GM11168 (cell line): ENCODE measurements around the gene KCNIP4.

Experiments used
- in situ Hi-C: fragments of 300-500 bp; cut with MboI; formaldehyde crosslinking; loops from one replicate; pipeline ENCODE4 v1.12.0; 2022; ENCODE audit warnings: low sequenced_read_pairs; ENCODE audit not compliant: unreplicated experiment

The KCNIP4 gene

GRCh38 chr4:21710179-21710835 is 238.3 kb downstream of the KCNIP4 start:
- in situ Hi-C loops, result no loop called here

GRCh38 chr4:21709761-21710160 is 238.8 kb downstream of the KCNIP4 start:
- in situ Hi-C loops, result no loop called here

GRCh38 chr4:21709031-21709430 is 239.5 kb downstream of the KCNIP4 start:
- in situ Hi-C loops, result no loop called here

GRCh38 chr4:21699446-21699845 is 249.1 kb downstream of the KCNIP4 start:
- in situ Hi-C loops, result no loop called here

GRCh38 chr4:21697583-21697982 is 251.0 kb downstream of the KCNIP4 start:
- in situ Hi-C loops, result no loop called here

- in situ Hi-C loops, result no loop called here
These were observed 253.4 kb downstream of the KCNIP4 start for GRCh38 chr4:21695141-21695540.

GRCh38 chr4:21692241-21692640 is 256.3 kb downstream of the KCNIP4 start:
- in situ Hi-C loops, result no loop called here

GRCh38 chr4:21688596-21689265 is 259.8 kb downstream of the KCNIP4 start:
- in situ Hi-C loops, result no loop called here

- in situ Hi-C loops, result no loop called here
These were observed 262.7 kb downstream of the KCNIP4 start for GRCh38 chr4:21685911-21686310.

- in situ Hi-C loops, result no loop called here
These were observed 268.2 kb downstream of the KCNIP4 start for GRCh38 chr4:21680326-21680898.

GRCh38 chr4:21678711-21679110 is 269.9 kb downstream of the KCNIP4 start:
- in situ Hi-C loops, result no loop called here

GRCh38 chr4:21677173-21677572 is 271.4 kb downstream of the KCNIP4 start:
- in situ Hi-C loops, result no loop called here

- in situ Hi-C loops, result no loop called here
These were observed 284.2 kb downstream of the KCNIP4 start for GRCh38 chr4:21664355-21664754.

- in situ Hi-C loops, result no loop called here
These were observed 291.7 kb downstream of the KCNIP4 start for GRCh38 chr4:21656832-21657231.

- in situ Hi-C loops, result no loop called here
These were observed 293.5 kb downstream of the KCNIP4 start for GRCh38 chr4:21655031-21655430.

- in situ Hi-C loops, result no loop called here
These were observed 295.9 kb downstream of the KCNIP4 start for GRCh38 chr4:21652508-21653231.

- in situ Hi-C loops, result no loop called here
These were observed 299.0 kb downstream of the KCNIP4 start for GRCh38 chr4:21649391-21650090.

GRCh38 chr4:21645776-21646175 is 302.8 kb downstream of the KCNIP4 start:
- in situ Hi-C loops, result no loop called here

GRCh38 chr4:21641696-21642095 is 306.9 kb downstream of the KCNIP4 start:
- in situ Hi-C loops, result no loop called here

GRCh38 chr4:21638171-21638725 is 310.3 kb downstream of the KCNIP4 start:
- in situ Hi-C loops, result no loop called here
